Gastroesophageal sphincter (tissue), 3 donors: ENCODE data around the gene CCDC154.

Source experiments
- CTCF ChIP-seq, 4 experiments: fragments of 200-600 bp in 2 of 4; fragments of 450-650 bp in 2 of 4; sonication (generic) in 1 of 4; IDR thresholded peaks; one replicate each; pipeline ENCODE4 v1.5.1; 2017 to 2019; ENCODE audit warnings: antibody characterized with exemption in 4 of 4, mild to moderate bottlenecking in 2 of 4, moderate library complexity in 2 of 4
- EP300 ChIP-seq: sonication (generic); formaldehyde crosslinking; IDR thresholded peaks from one replicate; pipeline ENCODE4 v1.6.1; 2017; ENCODE audit warnings: antibody characterized with exemption, mild to moderate bottlenecking
- POLR2A ChIP-seq, 2 donors: fragments of 450-650 bp; IDR thresholded peaks; one replicate each; pipeline ENCODE4 v1.6.1; 2017; ENCODE audit warnings: antibody characterized with exemption in 2 of 2, mild to moderate bottlenecking in 2 of 2, moderate library complexity in 1 of 2
- POLR2AphosphoS5 ChIP-seq: sonication (generic); formaldehyde crosslinking; IDR thresholded peaks from one replicate; pipeline ENCODE4 v1.6.1; 2017; ENCODE audit warnings: antibody characterized with exemption

GRCh38 chr16:1397779-1398178 lies 46.6 kb downstream of the CCDC154 start:
- TF ChIP-seq CTCF (IDR thresholded peaks at IDR 0.05) (no peak), POLR2AphosphoS5 (no peak), POLR2A (IDR thresholded peaks at IDR 0.05) (no peak), EP300 (no peak)
